Measurements from ENCODE around the gene IFNLR1. TPM values are rescaled to one million over a fixed set of nuclear protein-coding genes. Genes with fewer than 3 reads are reported as not detected.

IFNLR1 gene
- total and polyA plus RNA-seq, 2 experiments from 2014 or later, result 6.4 to 7.5 TPM

DNA sequence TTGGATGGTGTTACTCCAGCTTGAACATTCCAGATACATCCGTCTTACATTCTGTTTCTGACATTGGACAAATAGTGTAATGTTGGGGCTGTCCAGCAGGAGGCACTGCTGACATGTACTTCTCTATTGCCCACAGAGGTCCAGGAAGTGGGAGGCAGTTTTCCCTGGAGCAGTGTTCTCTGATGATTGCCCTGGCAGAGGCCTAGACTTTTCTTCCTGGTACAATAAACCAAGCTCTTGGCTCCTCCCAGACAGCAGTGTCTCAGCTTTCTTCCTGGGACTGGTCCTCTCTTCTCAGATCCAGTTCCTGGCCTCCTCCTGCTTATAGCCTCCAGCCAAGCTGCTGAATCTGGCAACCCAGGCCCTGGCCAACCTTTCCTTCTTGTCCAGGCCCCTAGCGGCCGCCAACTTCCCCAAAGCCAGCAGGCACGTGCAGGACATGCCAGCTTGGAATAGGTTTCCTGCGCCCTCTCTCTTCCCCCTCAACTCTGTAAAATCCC lies 14.9 kb upstream of the IFNLR1 start:
- H4K20me1 ChIP-seq (ENCODE audit: insufficient read depth, poor library complexity, severe bottlenecking), result no peaks in the 10 kb centered on the region
- DNase-seq (ENCODE audit: low spot score), result peak; percentile 94
- TF ChIP-seq EZH2 (IDR thresholded peaks at IDR 0.05; ENCODE audit: borderline replicate concordance), result no peak
- TF ChIP-seq, protein P1, sequence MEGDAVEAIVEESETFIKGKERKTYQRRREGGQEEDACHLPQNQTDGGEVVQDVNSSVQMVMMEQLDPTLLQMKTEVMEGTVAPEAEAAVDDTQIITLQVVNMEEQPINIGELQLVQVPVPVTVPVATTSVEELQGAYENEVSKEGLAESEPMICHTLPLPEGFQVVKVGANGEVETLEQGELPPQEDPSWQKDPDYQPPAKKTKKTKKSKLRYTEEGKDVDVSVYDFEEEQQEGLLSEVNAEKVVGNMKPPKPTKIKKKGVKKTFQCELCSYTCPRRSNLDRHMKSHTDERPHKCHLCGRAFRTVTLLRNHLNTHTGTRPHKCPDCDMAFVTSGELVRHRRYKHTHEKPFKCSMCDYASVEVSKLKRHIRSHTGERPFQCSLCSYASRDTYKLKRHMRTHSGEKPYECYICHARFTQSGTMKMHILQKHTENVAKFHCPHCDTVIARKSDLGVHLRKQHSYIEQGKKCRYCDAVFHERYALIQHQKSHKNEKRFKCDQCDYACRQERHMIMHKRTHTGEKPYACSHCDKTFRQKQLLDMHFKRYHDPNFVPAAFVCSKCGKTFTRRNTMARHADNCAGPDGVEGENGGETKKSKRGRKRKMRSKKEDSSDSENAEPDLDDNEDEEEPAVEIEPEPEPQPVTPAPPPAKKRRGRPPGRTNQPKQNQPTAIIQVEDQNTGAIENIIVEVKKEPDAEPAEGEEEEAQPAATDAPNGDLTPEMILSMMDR (IDR thresholded peaks at IDR 0.05; ENCODE audit: poor library complexity), result peak; percentile 87
- no peaks in the 10 kb centered on the region for H3K9me3 ChIP-seq (ENCODE audit: low read depth)
- H3K9me2 ChIP-seq (replicated peaks; ENCODE audit: insufficient read depth), result no peaks in the 10 kb centered on the region
- H3K4me3 ChIP-seq, result no peak overlapping the region
- no peaks in the 10 kb centered on the region for H3K36me3 ChIP-seq (replicated peaks; ENCODE audit: insufficient read depth, low read depth)
- H3K27me3 ChIP-seq, result no peaks in the 10 kb centered on the region
- H3K4me1 ChIP-seq (ENCODE audit: insufficient read depth), result no peaks in the 10 kb centered on the region
- no peaks in the 10 kb centered on the region for H3K79me2 ChIP-seq
- no peak overlapping the region for H3K4me2 ChIP-seq
- peak overlapping the region; percentile 52 for H3K27ac ChIP-seq
- 69% methylated on average over 5 of the region's 5 CpGs for WGBS (ENCODE audit: low lambda C conversion rate, missing lambda C conversion rate)
- H2AFZ ChIP-seq, result no peak overlapping the region

- Histone ChIP-seq H3K27me3 (no peaks in the 10 kb centered on the region), H3K9me3 (ENCODE audit: low read depth) (no peaks in the 10 kb centered on the region), H3K79me2 (no peaks in the 10 kb centered on the region), H3K4me2 (no peak overlapping the region), H3K4me1 (ENCODE audit: insufficient read depth) (no peaks in the 10 kb centered on the region), H4K20me1 (ENCODE audit: insufficient read depth, poor library complexity, severe bottlenecking) (no peaks in the 10 kb centered on the region), H3K27ac (no peak overlapping the region), H3K36me3 (replicated peaks; ENCODE audit: insufficient read depth, low read depth) (no peaks in the 10 kb centered on the region), H2AFZ (no peak overlapping the region), H3K4me3 (no peak overlapping the region), H3K9me2 (replicated peaks; ENCODE audit: insufficient read depth) (no peaks in the 10 kb centered on the region)
- 42% methylated on average over 15 of the region's 15 CpGs for WGBS (ENCODE audit: low lambda C conversion rate, missing lambda C conversion rate)
- peak; percentile 75 for DNase-seq (ENCODE audit: low spot score)
- TF ChIP-seq, protein P1 (IDR thresholded peaks at IDR 0.05; ENCODE audit: poor library complexity), result peak; percentile 93
- TF ChIP-seq EZH2phosphoT487 (IDR thresholded peaks at IDR 0.05; ENCODE audit: low read depth, severe bottlenecking, unreplicated experiment), result no peak
Observed at GRCh38 chr1:24199291-24199900, 12.3 kb upstream of the IFNLR1 start.

- H3K36me3 ChIP-seq (replicated peaks; ENCODE audit: insufficient read depth, low read depth), result no peaks in the 10 kb centered on the region
- no peak overlapping the region for H3K27ac ChIP-seq
- 65% methylated on average over 8 of the region's 8 CpGs for WGBS (ENCODE audit: low lambda C conversion rate, missing lambda C conversion rate)
- H4K20me1 ChIP-seq (ENCODE audit: insufficient read depth, poor library complexity, severe bottlenecking), result no peaks in the 10 kb centered on the region
- H3K9me2 ChIP-seq (replicated peaks; ENCODE audit: insufficient read depth), result no peaks in the 10 kb centered on the region
- H3K4me3 ChIP-seq, result no peak overlapping the region
- TF ChIP-seq EZH2phosphoT487 (IDR thresholded peaks at IDR 0.05; ENCODE audit: low read depth, severe bottlenecking, unreplicated experiment) (no peak), EZH2 (IDR thresholded peaks at IDR 0.05; ENCODE audit: borderline replicate concordance) (no peak)
- TF ChIP-seq, protein P1 (IDR thresholded peaks at IDR 0.05; ENCODE audit: poor library complexity), result no peak
- no peak overlapping the region for H3K4me2 ChIP-seq
- no peak overlapping the region for H2AFZ ChIP-seq
- DNase-seq (ENCODE audit: low spot score), result no peak
- no peaks in the 10 kb centered on the region for H3K9me3 ChIP-seq (ENCODE audit: low read depth)
- no peaks in the 10 kb centered on the region for H3K27me3 ChIP-seq
- no peaks in the 10 kb centered on the region for H3K79me2 ChIP-seq
- no peaks in the 10 kb centered on the region for H3K4me1 ChIP-seq (ENCODE audit: insufficient read depth)
Observed at GRCh38 chr1:24198766-24199165, 11.7 kb upstream of the IFNLR1 start.
